ENCODE results near the gene TCERG1L.

The TCERG1L gene

GRCh38 chr10:131226446-131227162 is 84.9 kb downstream of the TCERG1L start:
- DNase-seq: no peak

- DNase-seq: no peak
Observed at GRCh38 chr10:131224106-131224505, 87.4 kb downstream of the TCERG1L start.

GRCh38 chr10:131223422-131223821 is 88.1 kb downstream of the TCERG1L start:
- no peak for DNase-seq

- DNase-seq: no peak
Observed at GRCh38 chr10:131222986-131223385, 88.5 kb downstream of the TCERG1L start.

GRCh38 chr10:131221632-131222277 is 89.8 kb downstream of the TCERG1L start:
- DNase-seq: no peak

- no peak for DNase-seq
Observed at GRCh38 chr10:131220601-131221171, 90.8 kb downstream of the TCERG1L start.

- DNase-seq: no peak
Observed at GRCh38 chr10:131219955-131220489, 91.5 kb downstream of the TCERG1L start.

- DNase-seq: no peak
Observed at GRCh38 chr10:131219584-131219886, 92.0 kb downstream of the TCERG1L start.

- no peak for DNase-seq
Observed at GRCh38 chr10:131218811-131219583, 92.5 kb downstream of the TCERG1L start.

GRCh38 chr10:131216681-131217230 is 94.8 kb downstream of the TCERG1L start:
- no peak for DNase-seq

GRCh38 chr10:131215776-131216175 is 95.7 kb downstream of the TCERG1L start:
- no peak for DNase-seq

GRCh38 chr10:131214521-131215244 is 96.8 kb downstream of the TCERG1L start:
- no peak for DNase-seq

GRCh38 chr10:131213741-131214505 is 97.6 kb downstream of the TCERG1L start:
- no peak for DNase-seq

GRCh38 chr10:131212763-131213325 is 98.7 kb downstream of the TCERG1L start:
- DNase-seq: no peak

GRCh38 chr10:131211965-131212619 is 99.4 kb downstream of the TCERG1L start:
- DNase-seq: no peak

- DNase-seq: no peak
Observed at GRCh38 chr10:131211559-131211958, 100.0 kb downstream of the TCERG1L start.

GRCh38 chr10:131211146-131211545 is 100.4 kb downstream of the TCERG1L start:
- no peak for DNase-seq

- no peak for DNase-seq
Observed at GRCh38 chr10:131210181-131210580, 101.3 kb downstream of the TCERG1L start.

GRCh38 chr10:131207584-131208532 is 103.7 kb downstream of the TCERG1L start:
- no peak for DNase-seq
